GM12878 (cell line): ENCODE results near the gene PI4K2A. TPM values are rescaled to one million over a fixed set of nuclear protein-coding genes. Genes with fewer than 3 reads are reported as not detected.

Experiments
- ATF7 ChIP-seq: fragments of 450-650 bp; IDR thresholded peaks from 2 replicates; pipeline ENCODE4 v1.6.1; 2016; ENCODE audit warnings: low read depth, mild to moderate bottlenecking
- CHD2 ChIP-seq: IDR thresholded peaks from 2 replicates; pipeline ENCODE4 v1.6.1; 2011; ENCODE audit warnings: low read depth, low read length, improper control_type of control experiment, borderline replicate concordance
- CHD4 ChIP-seq: fragments of 200-600 bp; sonication (generic); IDR thresholded peaks from 2 replicates; pipeline ENCODE4 v1.6.1; 2016; ENCODE audit warnings: mild to moderate bottlenecking
- GATAD2B ChIP-seq: fragments of 450-650 bp; conservative IDR thresholded peaks from 2 replicates; pipeline ENCODE4 v1.6.1; 2017; ENCODE audit warnings: low read depth, mild to moderate bottlenecking, moderate library complexity
- HDAC2 ChIP-seq: fragments of 200-600 bp; sonication (generic); IDR thresholded peaks from 2 replicates; pipeline ENCODE4 v1.6.1; 2017
- RCOR1 ChIP-seq: conservative IDR thresholded peaks from 2 replicates; pipeline ENCODE4 v1.6.1; 2012; ENCODE audit warnings: low read depth, low read length, improper control_type of control experiment
- SMARCA5 ChIP-seq: fragments of 450-650 bp; IDR thresholded peaks from 2 replicates; pipeline ENCODE4 v1.6.1; 2017; ENCODE audit warnings: mild to moderate bottlenecking
- SPI1 ChIP-seq: IDR thresholded peaks from 2 replicates; pipeline ENCODE4 v1.6.1; 2011; ENCODE audit warnings: low read depth, mild to moderate bottlenecking, low read length, moderate library complexity, borderline replicate concordance; ENCODE audit not compliant: insufficient read depth
- SREBF2 ChIP-seq: IDR thresholded peaks from 2 replicates; pipeline ENCODE4 v1.6.1; 2012; ENCODE audit warnings: mild to moderate bottlenecking, low read length
- SUPT20H ChIP-seq: IDR thresholded peaks from 2 replicates; pipeline ENCODE4 v1.6.1; 2011; ENCODE audit warnings: low read depth, mild to moderate bottlenecking, low read length, moderate library complexity, borderline replicate concordance; ENCODE audit not compliant: control insufficient read depth
- polyA plus RNA-seq, 11 experiments: library from polyadenylated mRNA; depleted of rRNA in 4 of 11; unstranded in 6 of 11; stranded (reverse) in 5 of 11; fragments of >200 nt; fragmentation: Nextera tagmentation in 4 of 11; fragmentation: Illumina TruSeq in 1 of 11; extraction: Ambion mirVana in 4 of 11; extraction: Trizol in 1 of 11; gene quantifications; 1 replicate in 1 of 11; 2 replicates in 10 of 11; pipeline versions ENCODE4 v1.2.1 to v1.2.3, GENCODE V29; 2011 to 2016; ENCODE audit warnings: inconsistent platforms in 2 of 11, missing spikeins in 2 of 11, low read depth in 1 of 11
- total RNA-seq, 4 experiments: library from RNA; depleted of rRNA in 3 of 4; stranded (reverse); fragments of >200 nt in 3 of 4; fragmentation: Illumina TruSeq in 1 of 4; extraction: Trizol in 1 of 4; gene quantifications; 2 replicates each; pipeline versions ENCODE4 v1.2.1 to v1.2.3, GENCODE V29; 2013 to 2021
- TF ChIP-seq, protein P1 (sequence below): fragments of 450-650 bp; IDR thresholded peaks from 2 replicates; pipeline ENCODE4 v1.6.1; 2017; ENCODE audit warnings: mild to moderate bottlenecking, moderate library complexity
- TF ChIP-seq, protein P2 (sequence below): fragments of 450-650 bp; conservative IDR thresholded peaks from 2 replicates; pipeline ENCODE4 v1.6.1; 2017; ENCODE audit warnings: mild to moderate bottlenecking, moderate library complexity
- TF ChIP-seq, protein P3 (sequence below): IDR thresholded peaks from 2 replicates; pipeline ENCODE4 v1.6.1; 2012; ENCODE audit warnings: improper control_type of control experiment, low read depth, low read length; ENCODE audit not compliant: insufficient replicate concordance
- TF ChIP-seq, protein P4 (sequence below): fragments of 450-650 bp; IDR thresholded peaks from 2 replicates; pipeline ENCODE4 v1.6.1; 2018; ENCODE audit warnings: mild to moderate bottlenecking, low read depth, moderate library complexity; ENCODE audit not compliant: partially characterized antibody

The PI4K2A gene
- total and polyA plus RNA-seq, 10 of the 15 experiments (the other 5 are each of a cell fraction or from before 2014, with no cell fraction given) = 1.5 to 14.5 (median 10.0) TPM

- TF ChIP-seq GATAD2B = no peak
- TF ChIP-seq HDAC2 = no peak
- TF ChIP-seq, protein P1, sequence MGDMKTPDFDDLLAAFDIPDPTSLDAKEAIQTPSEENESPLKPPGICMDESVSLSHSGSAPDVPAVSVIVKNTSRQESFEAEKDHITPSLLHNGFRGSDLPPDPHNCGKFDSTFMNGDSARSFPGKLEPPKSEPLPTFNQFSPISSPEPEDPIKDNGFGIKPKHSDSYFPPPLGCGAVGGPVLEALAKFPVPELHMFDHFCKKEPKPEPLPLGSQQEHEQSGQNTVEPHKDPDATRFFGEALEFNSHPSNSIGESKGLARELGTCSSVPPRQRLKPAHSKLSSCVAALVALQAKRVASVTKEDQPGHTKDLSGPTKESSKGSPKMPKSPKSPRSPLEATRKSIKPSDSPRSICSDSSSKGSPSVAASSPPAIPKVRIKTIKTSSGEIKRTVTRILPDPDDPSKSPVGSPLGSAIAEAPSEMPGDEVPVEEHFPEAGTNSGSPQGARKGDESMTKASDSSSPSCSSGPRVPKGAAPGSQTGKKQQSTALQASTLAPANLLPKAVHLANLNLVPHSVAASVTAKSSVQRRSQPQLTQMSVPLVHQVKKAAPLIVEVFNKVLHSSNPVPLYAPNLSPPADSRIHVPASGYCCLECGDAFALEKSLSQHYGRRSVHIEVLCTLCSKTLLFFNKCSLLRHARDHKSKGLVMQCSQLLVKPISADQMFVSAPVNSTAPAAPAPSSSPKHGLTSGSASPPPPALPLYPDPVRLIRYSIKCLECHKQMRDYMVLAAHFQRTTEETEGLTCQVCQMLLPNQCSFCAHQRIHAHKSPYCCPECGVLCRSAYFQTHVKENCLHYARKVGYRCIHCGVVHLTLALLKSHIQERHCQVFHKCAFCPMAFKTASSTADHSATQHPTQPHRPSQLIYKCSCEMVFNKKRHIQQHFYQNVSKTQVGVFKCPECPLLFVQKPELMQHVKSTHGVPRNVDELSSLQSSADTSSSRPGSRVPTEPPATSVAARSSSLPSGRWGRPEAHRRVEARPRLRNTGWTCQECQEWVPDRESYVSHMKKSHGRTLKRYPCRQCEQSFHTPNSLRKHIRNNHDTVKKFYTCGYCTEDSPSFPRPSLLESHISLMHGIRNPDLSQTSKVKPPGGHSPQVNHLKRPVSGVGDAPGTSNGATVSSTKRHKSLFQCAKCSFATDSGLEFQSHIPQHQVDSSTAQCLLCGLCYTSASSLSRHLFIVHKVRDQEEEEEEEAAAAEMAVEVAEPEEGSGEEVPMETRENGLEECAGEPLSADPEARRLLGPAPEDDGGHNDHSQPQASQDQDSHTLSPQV = peak; percentile 94; the same call in 1 of the 2 replicates
- no peak for TF ChIP-seq SMARCA5
- TF ChIP-seq, protein P2, sequence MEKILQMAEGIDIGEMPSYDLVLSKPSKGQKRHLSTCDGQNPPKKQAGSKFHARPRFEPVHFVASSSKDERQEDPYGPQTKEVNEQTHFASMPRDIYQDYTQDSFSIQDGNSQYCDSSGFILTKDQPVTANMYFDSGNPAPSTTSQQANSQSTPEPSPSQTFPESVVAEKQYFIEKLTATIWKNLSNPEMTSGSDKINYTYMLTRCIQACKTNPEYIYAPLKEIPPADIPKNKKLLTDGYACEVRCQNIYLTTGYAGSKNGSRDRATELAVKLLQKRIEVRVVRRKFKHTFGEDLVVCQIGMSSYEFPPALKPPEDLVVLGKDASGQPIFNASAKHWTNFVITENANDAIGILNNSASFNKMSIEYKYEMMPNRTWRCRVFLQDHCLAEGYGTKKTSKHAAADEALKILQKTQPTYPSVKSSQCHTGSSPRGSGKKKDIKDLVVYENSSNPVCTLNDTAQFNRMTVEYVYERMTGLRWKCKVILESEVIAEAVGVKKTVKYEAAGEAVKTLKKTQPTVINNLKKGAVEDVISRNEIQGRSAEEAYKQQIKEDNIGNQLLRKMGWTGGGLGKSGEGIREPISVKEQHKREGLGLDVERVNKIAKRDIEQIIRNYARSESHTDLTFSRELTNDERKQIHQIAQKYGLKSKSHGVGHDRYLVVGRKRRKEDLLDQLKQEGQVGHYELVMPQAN = 0 out of 2 replicates have a peak, but pooled peaks have one; percentile 56
- no peak for TF ChIP-seq CHD4
- TF ChIP-seq, protein P3, sequence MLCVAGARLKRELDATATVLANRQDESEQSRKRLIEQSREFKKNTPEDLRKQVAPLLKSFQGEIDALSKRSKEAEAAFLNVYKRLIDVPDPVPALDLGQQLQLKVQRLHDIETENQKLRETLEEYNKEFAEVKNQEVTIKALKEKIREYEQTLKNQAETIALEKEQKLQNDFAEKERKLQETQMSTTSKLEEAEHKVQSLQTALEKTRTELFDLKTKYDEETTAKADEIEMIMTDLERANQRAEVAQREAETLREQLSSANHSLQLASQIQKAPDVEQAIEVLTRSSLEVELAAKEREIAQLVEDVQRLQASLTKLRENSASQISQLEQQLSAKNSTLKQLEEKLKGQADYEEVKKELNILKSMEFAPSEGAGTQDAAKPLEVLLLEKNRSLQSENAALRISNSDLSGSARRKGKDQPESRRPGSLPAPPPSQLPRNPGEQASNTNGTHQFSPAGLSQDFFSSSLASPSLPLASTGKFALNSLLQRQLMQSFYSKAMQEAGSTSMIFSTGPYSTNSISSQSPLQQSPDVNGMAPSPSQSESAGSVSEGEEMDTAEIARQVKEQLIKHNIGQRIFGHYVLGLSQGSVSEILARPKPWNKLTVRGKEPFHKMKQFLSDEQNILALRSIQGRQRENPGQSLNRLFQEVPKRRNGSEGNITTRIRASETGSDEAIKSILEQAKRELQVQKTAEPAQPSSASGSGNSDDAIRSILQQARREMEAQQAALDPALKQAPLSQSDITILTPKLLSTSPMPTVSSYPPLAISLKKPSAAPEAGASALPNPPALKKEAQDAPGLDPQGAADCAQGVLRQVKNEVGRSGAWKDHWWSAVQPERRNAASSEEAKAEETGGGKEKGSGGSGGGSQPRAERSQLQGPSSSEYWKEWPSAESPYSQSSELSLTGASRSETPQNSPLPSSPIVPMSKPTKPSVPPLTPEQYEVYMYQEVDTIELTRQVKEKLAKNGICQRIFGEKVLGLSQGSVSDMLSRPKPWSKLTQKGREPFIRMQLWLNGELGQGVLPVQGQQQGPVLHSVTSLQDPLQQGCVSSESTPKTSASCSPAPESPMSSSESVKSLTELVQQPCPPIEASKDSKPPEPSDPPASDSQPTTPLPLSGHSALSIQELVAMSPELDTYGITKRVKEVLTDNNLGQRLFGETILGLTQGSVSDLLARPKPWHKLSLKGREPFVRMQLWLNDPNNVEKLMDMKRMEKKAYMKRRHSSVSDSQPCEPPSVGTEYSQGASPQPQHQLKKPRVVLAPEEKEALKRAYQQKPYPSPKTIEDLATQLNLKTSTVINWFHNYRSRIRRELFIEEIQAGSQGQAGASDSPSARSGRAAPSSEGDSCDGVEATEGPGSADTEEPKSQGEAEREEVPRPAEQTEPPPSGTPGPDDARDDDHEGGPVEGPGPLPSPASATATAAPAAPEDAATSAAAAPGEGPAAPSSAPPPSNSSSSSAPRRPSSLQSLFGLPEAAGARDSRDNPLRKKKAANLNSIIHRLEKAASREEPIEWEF = no peak
- no peak for TF ChIP-seq SREBF2
- TF ChIP-seq, protein P4, sequence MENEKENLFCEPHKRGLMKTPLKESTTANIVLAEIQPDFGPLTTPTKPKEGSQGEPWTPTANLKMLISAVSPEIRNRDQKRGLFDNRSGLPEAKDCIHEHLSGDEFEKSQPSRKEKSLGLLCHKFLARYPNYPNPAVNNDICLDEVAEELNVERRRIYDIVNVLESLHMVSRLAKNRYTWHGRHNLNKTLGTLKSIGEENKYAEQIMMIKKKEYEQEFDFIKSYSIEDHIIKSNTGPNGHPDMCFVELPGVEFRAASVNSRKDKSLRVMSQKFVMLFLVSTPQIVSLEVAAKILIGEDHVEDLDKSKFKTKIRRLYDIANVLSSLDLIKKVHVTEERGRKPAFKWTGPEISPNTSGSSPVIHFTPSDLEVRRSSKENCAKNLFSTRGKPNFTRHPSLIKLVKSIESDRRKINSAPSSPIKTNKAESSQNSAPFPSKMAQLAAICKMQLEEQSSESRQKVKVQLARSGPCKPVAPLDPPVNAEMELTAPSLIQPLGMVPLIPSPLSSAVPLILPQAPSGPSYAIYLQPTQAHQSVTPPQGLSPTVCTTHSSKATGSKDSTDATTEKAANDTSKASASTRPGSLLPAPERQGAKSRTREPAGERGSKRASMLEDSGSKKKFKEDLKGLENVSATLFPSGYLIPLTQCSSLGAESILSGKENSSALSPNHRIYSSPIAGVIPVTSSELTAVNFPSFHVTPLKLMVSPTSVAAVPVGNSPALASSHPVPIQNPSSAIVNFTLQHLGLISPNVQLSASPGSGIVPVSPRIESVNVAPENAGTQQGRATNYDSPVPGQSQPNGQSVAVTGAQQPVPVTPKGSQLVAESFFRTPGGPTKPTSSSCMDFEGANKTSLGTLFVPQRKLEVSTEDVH = no peak
- no peak for TF ChIP-seq SUPT20H
- TF ChIP-seq ATF7 = no peak
- TF ChIP-seq SPI1 = no peak
- TF ChIP-seq RCOR1 = no peak
- TF ChIP-seq CHD2 = peak; percentile 84
These were observed 7.3 kb upstream of the PI4K2A start, which contains the start of gene MORN4 (continued) for GRCh38 chr10:97632949-97633884.
